ENCODE measurements around the gene LCNL1. TPM values are rescaled to one million over a fixed set of nuclear protein-coding genes. Genes with fewer than 3 reads are reported as not detected.
A peak's percentile ranks its signal among the peaks of the same experiment; 100 is the strongest.

Gene LCNL1
- polyA plus RNA-seq, 1 donor (not counting 4 experiments of a cell fraction or from before 2014, with no cell fraction given): not detected

- peaks cover 3% of the 10 kb centered on the region for H4K20me1 ChIP-seq (ENCODE audit: control insufficient read depth, extremely low read depth, insufficient read depth, low read length)
- TF ChIP-seq EZH2 (IDR thresholded peaks at IDR 0.05; ENCODE audit: low read length) (no peak), CTCF (optimal IDR thresholded peaks at IDR 0.05 in 1 of 3, IDR thresholded peaks at IDR 0.05 in 1 of 3, conservative IDR thresholded peaks at IDR 0.05 in 1 of 3; ENCODE audit: extremely low read depth in 1 of 3, insufficient read depth in 2 of 3, low read length in 3 of 3) (no peak)
- H3K9me1 ChIP-seq (ENCODE audit: control insufficient read depth, extremely low read depth, insufficient read depth, low read length): no peaks in the 10 kb centered on the region
- DNase-seq (ENCODE audit: low read depth, low spot score) (no peak), FAIRE-seq (no peak)
- peaks cover 0 to 10% of the 10 kb centered on the region in 2 experiments for H3K36me3 ChIP-seq (ENCODE audit: control insufficient read depth in 2 of 2, extremely low read depth in 1 of 2, insufficient read depth in 2 of 2, low read length in 2 of 2)
- H3K9ac ChIP-seq (ENCODE audit: control insufficient read depth, extremely low read depth, insufficient read depth, low read length): no peak overlapping the region
- no peak overlapping the region for H3K4me2 ChIP-seq (ENCODE audit: control insufficient read depth, extremely low read depth, insufficient read depth, low read depth, low read length)
- no peak overlapping the region for H3K4me3 ChIP-seq (ENCODE audit: control insufficient read depth in 2 of 3, extremely low read depth in 1 of 3, insufficient read depth in 2 of 3, low read depth in 1 of 3, low read length in 3 of 3)
- dilution Hi-C loops (cut with MboI; ENCODE audit: extremely low pct_ligation_motif_present, low sequenced_read_pairs): no loop called here
- H2AFZ ChIP-seq (ENCODE audit: control insufficient read depth, low read length): no peak overlapping the region
- H3K4me1 ChIP-seq (ENCODE audit: control insufficient read depth, extremely low read depth, insufficient read depth, low read length): peaks cover 25% of the 10 kb centered on the region
- peaks cover 8% of the 10 kb centered on the region for H3K27me3 ChIP-seq (ENCODE audit: control insufficient read depth, extremely low read depth, insufficient read depth, low read length)
- H3K9me3 ChIP-seq (ENCODE audit: control insufficient read depth, low read depth, low read length): no peaks in the 10 kb centered on the region
- no peak overlapping the region for H3K27ac ChIP-seq (ENCODE audit: control insufficient read depth, insufficient read depth, low read length)
- no peaks in the 10 kb centered on the region for H3K79me2 ChIP-seq (ENCODE audit: control insufficient read depth, insufficient read depth, low read length)
Measured at GRCh38 chr9:136990242-136990911, 7.6 kb downstream of the LCNL1 start.

- peak within 1 kb of the TSS; percentile 68 for H2AFZ ChIP-seq (ENCODE audit: control insufficient read depth, low read length)
Measured at GRCh38 chr9:136991993-136992818, 9.4 kb downstream of the LCNL1 start, which contains the start of gene PAXX. TSS of gene PAXX (plus strand) at chr9:136992422. CDS start at chr9:136992444, 22 bp downstream.

More at GRCh38 chr9:136991993-136992818, 9.4 kb downstream of the LCNL1 start, which contains the start of gene PAXX:
- H3K27ac ChIP-seq (ENCODE audit: control insufficient read depth, insufficient read depth, low read length): peak within 1 kb of the TSS; percentile 31
- peaks cover 0 to 10% of the 10 kb centered on the region in 2 experiments for H3K36me3 ChIP-seq (ENCODE audit: control insufficient read depth in 2 of 2, extremely low read depth in 1 of 2, insufficient read depth in 2 of 2, low read length in 2 of 2)
- no peaks in the 10 kb centered on the region for H3K9me1 ChIP-seq (ENCODE audit: control insufficient read depth, extremely low read depth, insufficient read depth, low read length)
- no peaks in the 10 kb centered on the region for H3K27me3 ChIP-seq (ENCODE audit: control insufficient read depth, extremely low read depth, insufficient read depth, low read length)
- DNase-seq (ENCODE audit: low read depth, low spot score): peak; percentile 54
- H3K4me2 ChIP-seq (ENCODE audit: control insufficient read depth, extremely low read depth, insufficient read depth, low read depth, low read length): peak within 1 kb of the TSS; percentile 93
- H3K9me3 ChIP-seq (ENCODE audit: control insufficient read depth, low read depth, low read length): no peaks in the 10 kb centered on the region
- H4K20me1 ChIP-seq (ENCODE audit: control insufficient read depth, extremely low read depth, insufficient read depth, low read length): peaks cover 3% of the 10 kb centered on the region
- no peaks in the 10 kb centered on the region for H3K79me2 ChIP-seq (ENCODE audit: control insufficient read depth, insufficient read depth, low read length)
- peaks cover 42% of the 10 kb centered on the region for H3K4me1 ChIP-seq (ENCODE audit: control insufficient read depth, extremely low read depth, insufficient read depth, low read length)
- dilution Hi-C loops (cut with MboI; ENCODE audit: extremely low pct_ligation_motif_present, low sequenced_read_pairs): no loop called here
- peak within 1 kb of the TSS; percentile 51 for H3K9ac ChIP-seq (ENCODE audit: control insufficient read depth, extremely low read depth, insufficient read depth, low read length)
- H3K4me3 ChIP-seq (ENCODE audit: control insufficient read depth in 2 of 3, extremely low read depth in 1 of 3, insufficient read depth in 2 of 3, low read depth in 1 of 3, low read length in 3 of 3): peak within 1 kb of the TSS; percentile 64 to 76 (median 74)
- TF ChIP-seq EZH2 (IDR thresholded peaks at IDR 0.05; ENCODE audit: low read length) (no peak), CTCF (optimal IDR thresholded peaks at IDR 0.05 in 1 of 3, IDR thresholded peaks at IDR 0.05 in 1 of 3, conservative IDR thresholded peaks at IDR 0.05 in 1 of 3; ENCODE audit: extremely low read depth in 1 of 3, insufficient read depth in 2 of 3, low read length in 3 of 3) (no peak)
- FAIRE-seq: no peak
